Natural killer cell (primary cell): ENCODE data around the gene PROC. TPM values are rescaled to one million over a fixed set of nuclear protein-coding genes. Genes with fewer than 3 reads are reported as not detected.

ENCODE experiments used
- ATAC-seq, 3 donors: fragments of 150-1000 bp in 2 of 3; fragments of 200-7000 bp in 1 of 3; cut with Tn5 transposase; 1 replicate in 1 of 3; 2 replicates in 2 of 3; pipeline ENCODE4 v1.10.0; 2021; ENCODE audit warnings: mild to moderate bottlenecking in 2 of 3, moderate library complexity in 2 of 3
- DNase-seq, 2 donors: peaks; one replicate each; pipeline versions ENCODE4 v3.0.0 to v3.0.0-alpha.2; 2013 to 2021; ENCODE audit warnings: mixed read lengths in 1 of 2
- H3K27ac ChIP-seq: one replicate; pipeline ENCODE4 v1.5.1; 2013; ENCODE audit warnings: mild to moderate bottlenecking, low read length
- H3K27me3 ChIP-seq: one replicate; pipeline ENCODE4 v1.6.1; 2013; ENCODE audit warnings: low read length; ENCODE audit not compliant: control insufficient read depth, insufficient read depth
- H3K36me3 ChIP-seq: one replicate; pipeline ENCODE4 v1.6.1; 2013; ENCODE audit warnings: low read length; ENCODE audit not compliant: control insufficient read depth, insufficient read depth
- H3K4me1 ChIP-seq: one replicate; pipeline ENCODE4 v1.6.1; 2013; ENCODE audit warnings: low read length; ENCODE audit not compliant: control insufficient read depth, insufficient read depth
- H3K4me3 ChIP-seq: one replicate; pipeline ENCODE4 v1.5.1; 2013; ENCODE audit warnings: low read length
- H3K9me3 ChIP-seq: one replicate; pipeline ENCODE4 v1.6.1; 2013; ENCODE audit warnings: low read length; ENCODE audit not compliant: control insufficient read depth, insufficient read depth
- H3K27ac Mint-ChIP-seq, 2 donors: one replicate each; pipeline ENCODE4 v1.8.0; 2022; ENCODE audit warnings: mild to moderate bottlenecking in 2 of 2, mixed read lengths in 2 of 2, moderate library complexity in 1 of 2
- H3K27me3 Mint-ChIP-seq, 2 donors: one replicate each; pipeline ENCODE4 v1.8.0; 2022; ENCODE audit warnings: low read depth in 2 of 2, mixed read lengths in 2 of 2
- H3K36me3 Mint-ChIP-seq: one replicate; pipeline ENCODE4 v1.8.0; 2022; ENCODE audit warnings: mixed read lengths
- H3K4me1 Mint-ChIP-seq, 2 donors: one replicate each; pipeline ENCODE4 v1.8.0; 2022; ENCODE audit warnings: mixed read lengths in 2 of 2
- H3K4me3 Mint-ChIP-seq: one replicate; pipeline ENCODE4 v1.8.0; 2022; ENCODE audit warnings: mild to moderate bottlenecking, moderate library complexity, mixed read lengths
- H3K9me3 Mint-ChIP-seq, 2 donors: one replicate each; pipeline ENCODE4 v1.8.0; 2022; ENCODE audit warnings: mixed read lengths in 2 of 2
- WGBS: methylation state at CpG from one replicate; pipeline ENCODE4 v1.1.7; 2013; ENCODE audit warnings: missing lambda C conversion rate; ENCODE audit not compliant: insufficient coverage; 5-methylcytosine and 5-hydroxymethylcytosine counted together
- intact Hi-C: fragments of 100-400 bp; cut with micrococcal nuclease; formaldehyde crosslinking; loops from one replicate; pipeline ENCODE4 v1.14.2; 2022
- total RNA-seq, 4 donors: library from RNA; stranded (reverse); fragments of 120-200 nt in 1 of 4; gene quantifications; one replicate each; pipeline versions ENCODE4 v1.2.3 to v1.2.4, GENCODE V29; 2013 to 2022
- TF ChIP-seq, protein P1 (sequence below): fragments of 200-600 bp; IDR thresholded peaks from one replicate; pipeline ENCODE4 v1.8.0; 2022; ENCODE audit warnings: antibody characterized with exemption

PROC gene
- total RNA-seq, 3 donors from 2014 or later (not counting 1 experiment from before 2014, with no cell fraction given): not detected

DNA sequence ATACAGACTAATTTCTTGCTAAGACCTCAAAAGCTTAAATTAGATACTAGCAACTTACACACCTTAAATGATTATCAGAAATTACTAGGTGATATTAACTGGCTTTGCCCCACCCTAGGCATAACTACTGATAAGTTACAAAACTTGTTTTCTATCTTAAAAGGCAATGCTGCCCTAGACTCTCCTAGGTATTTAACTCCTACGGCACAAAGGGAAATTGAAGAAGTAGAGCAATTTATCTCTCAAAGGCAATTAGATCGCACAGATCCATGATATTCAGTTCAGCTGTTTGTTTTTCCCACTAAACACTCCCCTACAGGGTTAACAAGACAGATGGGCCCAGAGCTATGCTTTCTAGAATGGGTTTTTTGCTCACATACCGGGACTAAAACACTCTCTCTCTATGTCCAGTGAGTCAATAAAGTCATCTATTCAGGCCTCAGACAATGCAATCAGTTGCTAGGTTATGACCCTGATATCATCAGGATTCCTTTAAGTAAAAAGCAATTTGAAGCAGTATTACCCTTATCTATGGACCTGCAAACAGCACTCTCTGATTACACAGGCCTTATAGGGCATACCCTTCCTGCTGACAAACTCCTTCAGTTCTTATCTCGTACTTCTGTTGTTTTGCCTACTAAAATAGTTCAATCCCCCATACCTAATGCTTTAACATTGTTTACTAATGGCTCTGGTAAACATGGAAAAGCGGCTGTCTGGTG, 44.7 kb upstream of the PROC start:
- H3K27ac ChIP-seq: no peak overlapping the region
- 96% methylated on average over 5 of the region's 5 CpGs for WGBS
- TF ChIP-seq, protein P1, sequence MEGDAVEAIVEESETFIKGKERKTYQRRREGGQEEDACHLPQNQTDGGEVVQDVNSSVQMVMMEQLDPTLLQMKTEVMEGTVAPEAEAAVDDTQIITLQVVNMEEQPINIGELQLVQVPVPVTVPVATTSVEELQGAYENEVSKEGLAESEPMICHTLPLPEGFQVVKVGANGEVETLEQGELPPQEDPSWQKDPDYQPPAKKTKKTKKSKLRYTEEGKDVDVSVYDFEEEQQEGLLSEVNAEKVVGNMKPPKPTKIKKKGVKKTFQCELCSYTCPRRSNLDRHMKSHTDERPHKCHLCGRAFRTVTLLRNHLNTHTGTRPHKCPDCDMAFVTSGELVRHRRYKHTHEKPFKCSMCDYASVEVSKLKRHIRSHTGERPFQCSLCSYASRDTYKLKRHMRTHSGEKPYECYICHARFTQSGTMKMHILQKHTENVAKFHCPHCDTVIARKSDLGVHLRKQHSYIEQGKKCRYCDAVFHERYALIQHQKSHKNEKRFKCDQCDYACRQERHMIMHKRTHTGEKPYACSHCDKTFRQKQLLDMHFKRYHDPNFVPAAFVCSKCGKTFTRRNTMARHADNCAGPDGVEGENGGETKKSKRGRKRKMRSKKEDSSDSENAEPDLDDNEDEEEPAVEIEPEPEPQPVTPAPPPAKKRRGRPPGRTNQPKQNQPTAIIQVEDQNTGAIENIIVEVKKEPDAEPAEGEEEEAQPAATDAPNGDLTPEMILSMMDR: no peak
- Mint-ChIP-seq H3K36me3 (peaks cover 7% of the 10 kb centered on the region), H3K9me3 (peaks cover 3 to 5% of the 10 kb centered on the region in 2 donors), H3K4me3 (no peak overlapping the region), H3K4me1 (peaks cover 72 to 75% of the 10 kb centered on the region in 2 donors), H3K27ac (peak overlapping the region in 1 of 2 donors; percentile 57), H3K27me3 (no peaks in the 10 kb centered on the region)
- DNase-seq (no peak), ATAC-seq (no peak)
- no peaks in the 10 kb centered on the region for H3K36me3 ChIP-seq
- H3K4me3 ChIP-seq: no peak overlapping the region
- H3K27me3 ChIP-seq: no peaks in the 10 kb centered on the region
- H3K4me1 ChIP-seq: no peaks in the 10 kb centered on the region
- peaks cover 6% of the 10 kb centered on the region for H3K9me3 ChIP-seq
- intact Hi-C loops: no loop called here

- 98% methylated on average over 8 of the region's 8 CpGs for WGBS
- H3K4me3 Mint-ChIP-seq: no peak overlapping the region
- Histone ChIP-seq H3K9me3 (peaks cover 6% of the 10 kb centered on the region), H3K36me3 (no peaks in the 10 kb centered on the region), H3K4me1 (no peaks in the 10 kb centered on the region), H3K27ac (no peak overlapping the region), H3K27me3 (no peaks in the 10 kb centered on the region), H3K4me3 (no peak overlapping the region)
- ATAC-seq (peak in 1 of 3 donors; percentile 16), DNase-seq (no peak)
- TF ChIP-seq, protein P1: no peak
- peaks cover 3 to 5% of the 10 kb centered on the region in 2 donors for H3K9me3 Mint-ChIP-seq
- H3K36me3 Mint-ChIP-seq: peaks cover 7% of the 10 kb centered on the region
- peaks cover 64 to 76% of the 10 kb centered on the region in 2 donors for H3K4me1 Mint-ChIP-seq
- intact Hi-C loops: no loop called here
- no peak overlapping the region for H3K27ac Mint-ChIP-seq
- H3K27me3 Mint-ChIP-seq: no peaks in the 10 kb centered on the region
Observed at GRCh38 chr2:127376257-127376656, 42.0 kb upstream of the PROC start.

DNA sequence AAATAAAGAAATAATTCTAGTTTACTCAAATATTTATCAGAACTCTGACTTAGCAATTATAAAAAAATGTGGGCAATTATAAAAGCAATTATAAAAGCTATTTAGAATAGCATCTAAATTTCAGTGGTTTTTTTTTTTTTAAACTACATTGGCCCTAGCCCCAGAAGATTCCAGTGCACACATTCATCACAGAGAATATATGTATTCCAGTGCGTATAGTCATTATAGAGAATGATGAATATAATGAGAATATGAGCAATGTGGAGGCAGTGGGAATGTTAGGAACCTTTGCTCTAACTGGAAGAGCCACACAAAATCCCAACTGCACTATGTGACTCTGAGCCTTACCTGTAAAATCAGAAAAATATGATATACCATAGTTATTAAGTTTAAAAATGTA, 41.0 kb upstream of the PROC start:
- ATAC-seq: no peak
- Histone ChIP-seq H3K27ac (no peak overlapping the region), H3K4me1 (no peaks in the 10 kb centered on the region), H3K4me3 (no peak overlapping the region), H3K9me3 (peaks cover 3% of the 10 kb centered on the region), H3K27me3 (no peaks in the 10 kb centered on the region), H3K36me3 (no peaks in the 10 kb centered on the region)
- Mint-ChIP-seq H3K27me3 (no peaks in the 10 kb centered on the region), H3K9me3 (peaks cover 3 to 5% of the 10 kb centered on the region in 2 donors), H3K4me3 (no peak overlapping the region), H3K4me1 (peaks cover 57 to 74% of the 10 kb centered on the region in 2 donors), H3K36me3 (peaks cover 7% of the 10 kb centered on the region), H3K27ac (peak overlapping the region in 1 of 2 donors; percentile 52)
- intact Hi-C loops: no loop called here
- no peak for DNase-seq
- TF ChIP-seq, protein P1: no peak
- no CpG with 5 or more reads among the region's 1 CpG for WGBS
